Non-pigmented ciliary epithelial cell (primary cell): ENCODE data around the gene CDKAL1.
A peak's percentile ranks its signal among the peaks of the same experiment; 100 is the strongest.

ENCODE experiments used
- DNase-seq: peaks from one replicate; pipeline ENCODE4 v3.0.0-alpha.2; 2010; ENCODE audit warnings: low read depth

Gene CDKAL1

DNA sequence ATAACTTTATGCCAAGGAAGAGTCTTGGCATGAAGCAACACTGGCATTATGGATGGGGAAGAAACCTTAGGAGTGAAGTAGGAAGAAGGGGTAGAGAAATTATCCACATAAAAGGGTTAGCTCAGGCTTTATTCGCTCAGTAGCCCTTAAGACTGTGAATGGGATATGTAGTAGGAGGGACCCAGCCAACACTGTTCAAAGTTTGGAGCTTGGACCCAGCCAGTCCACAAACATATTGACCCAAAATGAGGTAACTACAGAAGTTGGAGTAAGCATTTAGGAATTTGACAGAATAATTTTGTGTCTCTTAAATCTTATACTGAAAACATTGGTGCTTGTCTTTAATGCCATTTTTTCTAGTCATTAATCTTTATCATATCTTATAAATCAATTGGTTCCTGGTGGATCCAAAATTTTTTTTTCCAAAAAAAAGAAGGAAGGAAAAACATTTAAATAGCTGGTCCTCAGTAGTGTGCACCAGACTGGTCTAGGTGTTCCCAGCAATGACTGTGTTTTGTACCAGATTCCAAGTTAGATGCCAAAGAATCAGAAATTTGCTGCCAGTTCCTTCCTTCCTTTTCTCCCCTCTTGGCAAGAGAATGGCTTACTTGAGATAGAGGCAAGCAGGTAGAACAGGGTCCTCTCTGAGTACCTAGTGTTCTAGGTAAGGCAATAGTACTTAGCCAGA is 607.5 kb downstream of the CDKAL1 start:
- no peak for DNase-seq

- DNase-seq, result no peak
Observed at GRCh38 chr6:21142741-21143140, 608.5 kb downstream of the CDKAL1 start.

DNA sequence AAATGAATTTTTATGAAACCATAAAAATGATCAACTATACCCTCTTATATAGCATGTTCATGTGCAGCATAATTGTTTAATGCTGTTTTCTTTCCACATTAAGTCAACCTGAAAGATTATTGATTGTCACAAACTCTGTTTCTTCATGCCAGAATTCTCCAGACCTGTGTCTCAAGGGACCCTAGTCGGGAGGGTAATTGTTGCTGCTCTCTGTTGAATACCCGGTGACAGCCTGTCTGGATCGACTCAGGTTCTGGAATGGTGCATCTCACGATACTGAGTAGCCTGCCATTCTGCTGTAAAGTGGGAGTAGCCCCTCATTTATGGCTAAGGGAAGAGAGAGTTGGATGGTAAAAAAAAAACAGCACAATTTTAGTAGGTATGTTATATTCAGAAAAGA is 609.4 kb downstream of the CDKAL1 start:
- no peak for DNase-seq

GRCh38 chr6:21144928-21145327 is 610.7 kb downstream of the CDKAL1 start:
- no peak for DNase-seq

DNA sequence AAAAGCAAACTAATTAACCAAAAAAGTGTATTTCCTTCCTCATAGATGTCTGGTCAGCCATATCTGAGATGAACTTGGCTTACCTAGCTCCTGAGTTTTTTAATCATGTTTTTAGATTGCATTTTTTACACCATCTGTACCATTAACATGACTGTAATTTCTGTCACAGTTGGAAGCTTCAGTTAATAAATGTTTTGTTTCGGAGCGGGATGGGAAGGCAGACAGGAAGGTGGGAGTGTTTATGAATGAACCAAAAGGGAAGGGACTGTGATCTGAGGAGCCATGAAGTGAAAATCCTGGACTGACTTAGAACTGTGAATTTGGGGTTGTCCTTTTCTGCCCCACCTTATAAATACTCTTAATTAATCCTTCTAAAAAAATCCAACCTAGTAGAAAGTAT is 613.7 kb downstream of the CDKAL1 start:
- no peak for DNase-seq

DNA sequence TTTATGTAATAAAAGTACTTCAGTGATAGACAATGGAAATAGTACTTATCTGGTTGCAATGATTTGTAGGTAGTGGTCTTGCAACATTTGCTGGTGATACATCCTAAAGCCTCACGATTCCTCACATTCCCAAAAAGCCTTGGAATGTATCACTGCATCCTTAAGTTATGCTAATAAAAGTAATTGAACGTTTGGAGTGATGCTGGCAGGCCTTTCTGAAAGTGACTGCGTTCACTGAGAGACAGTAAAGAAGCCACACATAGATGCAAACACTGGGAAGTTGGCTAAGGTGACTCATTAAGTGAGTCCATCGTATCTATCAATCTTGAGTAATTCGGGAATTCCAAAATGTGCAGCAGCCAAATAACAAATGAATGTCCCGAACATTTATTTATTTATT is 615.2 kb downstream of the CDKAL1 start:
- no peak for DNase-seq

GRCh38 chr6:21150667-21151066 is 616.4 kb downstream of the CDKAL1 start:
- DNase-seq, result no peak

DNA sequence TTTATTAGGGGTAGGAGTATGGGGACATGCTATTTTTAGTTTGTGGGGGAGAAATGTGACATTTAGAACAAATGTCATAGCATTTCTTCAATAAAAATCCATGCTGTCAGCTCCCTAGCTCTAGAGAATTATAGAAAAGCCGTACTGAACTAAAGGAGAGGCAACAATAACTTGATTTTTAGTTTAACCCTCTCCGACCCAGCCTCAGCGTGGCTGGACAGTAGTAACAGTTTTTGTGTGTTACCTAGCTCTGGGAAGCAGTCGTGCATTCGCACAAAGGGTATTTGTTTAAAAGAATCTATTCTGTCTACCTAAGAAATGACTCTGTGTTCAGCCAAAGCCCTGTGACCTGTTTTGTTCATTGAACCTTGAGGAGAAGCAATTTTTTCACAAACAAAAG is 616.9 kb downstream of the CDKAL1 start:
- DNase-seq, result no peak

DNA sequence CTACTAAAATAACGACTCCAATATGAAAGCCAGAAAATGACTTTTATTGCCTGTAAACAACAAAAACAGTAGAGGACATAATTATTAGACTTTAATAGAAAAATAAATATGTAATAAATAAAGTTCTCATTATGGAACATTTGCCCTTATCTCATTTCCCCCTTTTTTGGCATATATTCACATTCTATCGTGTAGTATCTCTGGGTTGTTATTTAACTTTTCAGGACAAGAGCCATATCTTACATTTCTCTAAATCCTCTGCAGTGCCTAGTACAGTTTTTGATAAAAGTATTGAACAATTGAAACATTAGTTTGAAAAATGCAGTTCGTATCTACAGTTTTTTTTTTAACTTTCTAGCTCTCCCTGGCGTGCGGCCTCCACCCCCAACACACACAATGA is 617.3 kb downstream of the CDKAL1 start:
- no peak for DNase-seq

DNA sequence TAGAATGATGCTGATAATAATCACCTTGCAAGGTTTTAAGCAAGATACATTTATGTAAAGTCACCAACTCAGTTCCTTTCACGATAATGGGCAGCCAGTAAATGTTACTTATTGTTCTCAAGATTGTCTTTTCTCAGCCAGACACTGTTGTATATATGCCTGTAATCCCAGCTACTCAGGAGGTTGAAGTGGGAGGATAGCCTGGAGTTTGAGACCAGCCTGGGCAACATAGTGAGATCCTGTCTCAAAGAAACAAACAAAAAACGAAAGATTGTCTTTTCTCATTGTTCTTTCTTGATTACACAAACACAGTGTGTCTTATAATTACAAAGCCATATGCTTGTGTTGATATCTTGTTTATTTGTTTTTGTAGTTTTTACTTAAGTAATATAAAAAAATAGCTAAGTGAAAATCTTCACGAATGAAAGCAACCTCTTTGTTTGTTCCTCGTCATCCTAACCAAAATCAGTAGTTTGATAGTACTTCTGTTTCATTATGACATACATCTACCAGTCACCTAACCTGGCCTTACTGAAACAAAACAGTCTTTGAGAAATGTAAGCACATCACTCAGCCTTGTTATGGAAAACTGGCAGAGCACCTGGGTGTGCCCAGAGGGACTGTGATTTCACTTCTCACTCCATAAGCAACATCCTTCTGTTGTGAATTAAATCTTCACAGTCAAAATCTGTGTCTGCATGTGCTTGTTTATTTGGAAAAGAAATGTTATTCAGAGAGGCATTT is 623.1 kb downstream of the CDKAL1 start:
- no peak for DNase-seq

GRCh38 chr6:21158149-21158548 is 623.9 kb downstream of the CDKAL1 start:
- DNase-seq, result no peak

- DNase-seq, result no peak
Observed at GRCh38 chr6:21158873-21159272, 624.6 kb downstream of the CDKAL1 start.

GRCh38 chr6:21159465-21159864 is 625.2 kb downstream of the CDKAL1 start:
- no peak for DNase-seq

GRCh38 chr6:21161707-21162106 is 627.5 kb downstream of the CDKAL1 start:
- no peak for DNase-seq

DNA sequence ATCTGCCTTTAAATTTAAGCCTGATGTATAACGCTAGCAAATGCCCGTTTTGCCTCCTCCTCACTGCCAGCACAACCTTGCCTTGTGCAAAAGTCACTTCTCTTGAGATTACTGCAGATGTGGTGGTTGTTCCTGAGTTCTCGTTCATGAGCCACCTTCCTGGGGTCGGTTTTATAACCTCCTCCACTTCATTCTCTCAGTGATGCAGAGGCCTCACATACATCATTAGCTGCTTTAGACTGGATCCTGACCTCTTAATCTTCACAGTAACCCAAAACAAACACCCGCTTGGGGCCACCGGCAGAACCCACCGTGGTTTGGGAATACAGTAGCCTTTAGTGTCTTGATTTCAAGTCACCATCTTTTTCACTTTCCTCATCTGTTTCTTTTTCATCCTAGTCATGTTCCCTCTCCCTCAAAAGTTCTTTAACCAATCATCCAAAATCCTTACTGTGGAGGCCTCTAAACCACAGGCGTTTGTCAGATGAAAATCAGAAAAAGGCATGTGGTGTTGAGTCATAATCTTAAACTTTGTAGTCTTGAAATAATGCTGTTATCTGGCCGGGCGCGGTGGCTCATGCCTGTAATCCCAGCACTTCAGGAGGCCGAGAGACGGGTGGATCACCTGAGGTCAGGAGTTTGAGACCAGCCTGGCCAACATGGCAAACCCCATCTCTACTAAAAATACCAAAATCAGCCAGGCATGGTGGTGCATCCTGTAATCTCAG is 629.0 kb downstream of the CDKAL1 start:
- DNase-seq, result peak; percentile 84

GRCh38 chr6:21163838-21164180 is 629.6 kb downstream of the CDKAL1 start:
- DNase-seq, result no peak

DNA sequence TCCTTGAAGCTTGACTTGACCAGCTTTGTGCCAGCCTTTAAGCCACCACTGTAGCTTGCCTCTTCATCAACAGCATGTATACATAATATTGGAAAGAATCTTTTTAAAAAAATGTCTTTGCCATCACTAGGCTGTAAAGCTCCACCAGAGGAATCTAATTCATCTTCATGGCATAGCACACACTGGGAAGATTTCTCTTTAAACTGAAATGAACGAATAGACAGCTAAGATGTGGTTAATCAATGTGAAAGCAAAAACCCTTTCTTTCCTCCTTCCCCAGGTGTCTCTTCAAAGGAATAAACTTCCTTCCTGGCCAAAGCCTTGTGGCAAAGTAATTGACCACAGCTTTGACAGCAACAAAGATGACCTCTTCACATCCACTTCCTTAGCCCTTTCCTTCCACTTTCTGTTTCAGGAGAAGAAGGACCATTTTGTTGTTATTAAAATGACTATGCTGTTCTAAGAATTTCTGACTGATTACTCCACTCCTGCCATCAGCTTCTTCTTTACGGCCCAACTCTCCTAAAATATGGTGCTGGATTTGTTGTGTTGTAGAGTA is 630.6 kb downstream of the CDKAL1 start:
- no peak for DNase-seq

GRCh38 chr6:21166754-21167153 is 632.5 kb downstream of the CDKAL1 start:
- DNase-seq, result no peak

DNA sequence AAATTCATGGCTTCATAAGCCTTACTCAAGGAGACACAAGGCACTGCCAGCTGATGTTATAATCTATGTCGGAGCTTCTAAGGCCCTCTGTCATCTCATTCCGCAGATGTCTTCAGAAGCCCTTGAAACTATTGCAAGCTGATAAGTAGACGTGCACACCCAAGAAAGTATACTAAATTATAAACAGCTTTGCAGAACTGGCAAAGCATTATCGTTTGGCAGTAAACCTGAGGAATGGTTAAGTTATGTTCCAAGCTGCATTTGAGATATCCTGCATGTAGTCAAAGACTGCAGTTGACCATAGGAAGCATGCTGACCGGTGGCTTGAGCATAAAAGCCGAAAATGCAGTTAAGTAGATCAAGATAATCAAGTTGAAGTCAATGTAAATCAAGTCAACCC is 633.5 kb downstream of the CDKAL1 start:
- DNase-seq, result no peak

- DNase-seq, result peak; percentile 26
Observed at GRCh38 chr6:21171801-21172200, 637.5 kb downstream of the CDKAL1 start.

GRCh38 chr6:21173031-21173430 is 638.8 kb downstream of the CDKAL1 start:
- no peak for DNase-seq

DNA sequence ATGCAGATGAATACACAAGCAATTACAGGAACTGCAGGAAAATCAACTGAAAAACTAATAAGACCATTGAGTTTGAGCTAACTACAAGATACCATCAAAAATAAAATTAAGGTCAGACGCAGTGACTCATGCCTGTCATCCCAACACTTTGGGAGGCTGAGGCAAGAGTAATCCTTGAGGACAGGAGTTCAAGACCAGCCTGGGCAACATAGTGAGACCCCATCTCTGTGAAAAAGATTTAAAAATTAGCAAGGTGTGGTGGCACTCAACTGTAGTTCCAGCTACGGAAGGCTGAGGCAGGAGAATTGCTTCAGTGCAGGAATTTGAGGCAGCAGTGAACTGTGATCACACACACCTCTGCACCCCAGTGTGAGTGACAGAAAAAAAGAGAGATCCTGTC is 639.4 kb downstream of the CDKAL1 start:
- DNase-seq, result no peak

GRCh38 chr6:21176197-21176596 is 641.9 kb downstream of the CDKAL1 start:
- no peak for DNase-seq
